ENCODE results near the gene CCDC107. TPM values are rescaled to one million over a fixed set of nuclear protein-coding genes. Genes with fewer than 3 reads are reported as not detected.

Gene CCDC107
- total RNA-seq, 1 experiment from 2014 or later = 12.0 TPM

DNA sequence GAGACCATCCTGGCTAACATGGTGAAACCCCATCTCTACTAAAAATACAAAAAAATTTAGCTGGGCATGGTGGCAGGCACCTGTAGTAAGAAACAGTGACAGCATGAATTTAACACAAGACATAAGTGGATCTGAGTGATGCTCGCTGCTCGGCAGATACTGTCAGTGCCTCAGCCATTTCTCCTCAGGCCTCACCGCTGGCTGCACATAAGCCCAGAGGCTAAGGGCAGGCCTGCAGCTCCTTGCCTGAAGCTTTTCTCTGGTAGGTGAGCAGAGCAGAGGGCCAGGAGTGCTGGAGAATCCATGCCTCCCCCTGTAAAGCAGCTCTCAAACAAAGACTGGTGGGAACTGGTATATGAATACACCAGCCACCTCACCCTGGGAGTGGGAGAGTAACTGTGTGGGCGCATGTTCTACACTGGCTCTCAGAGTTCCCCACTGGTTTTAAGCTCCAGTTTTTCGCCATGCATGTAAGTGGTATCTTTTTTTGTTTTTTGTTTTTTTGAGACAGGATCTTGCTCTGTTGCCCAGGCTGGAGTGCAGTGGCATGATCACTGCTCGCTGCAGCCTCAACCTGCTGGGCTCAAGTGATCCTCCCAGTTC lies 29.6 kb upstream of the CCDC107 start:
- Histone ChIP-seq H3K27me3 (ENCODE audit: insufficient read depth, low read length) (no peaks in the 10 kb centered on the region), H4K91ac (ENCODE audit: insufficient read length, low read depth, low read length) (no peak overlapping the region), H3K79me2 (ENCODE audit: insufficient read depth, low read length) (no peaks in the 10 kb centered on the region), H3K9ac (ENCODE audit: extremely low read depth, insufficient read length, low read length) (no peak overlapping the region), H3K9me3 (ENCODE audit: control insufficient read depth, low read depth, low read length) (no peaks in the 10 kb centered on the region), H3K4ac (ENCODE audit: low read depth, low read length) (no peak overlapping the region), H2BK20ac (ENCODE audit: low read depth, low read length, poor library complexity, severe bottlenecking) (no peak overlapping the region), H3K79me1 (ENCODE audit: insufficient read depth, low read depth, low read length, poor library complexity, severe bottlenecking) (no peaks in the 10 kb centered on the region), H2BK15ac (ENCODE audit: low read depth, low read length) (no peak overlapping the region), H3K27ac (ENCODE audit: insufficient read length, low read depth, low read length) (no peak overlapping the region), H3K4me1 (ENCODE audit: insufficient read depth, low read length) (no peaks in the 10 kb centered on the region), H3K56ac (ENCODE audit: insufficient read length, low read depth, low read length) (no peak overlapping the region), H2BK12ac (ENCODE audit: insufficient read length, low read depth, low read length) (no peak overlapping the region), H4K20me1 (ENCODE audit: control insufficient read depth, insufficient read depth, insufficient read length) (no peaks in the 10 kb centered on the region), H3K23ac (ENCODE audit: insufficient read length, low read depth, low read length) (no peak overlapping the region), H2AK5ac (ENCODE audit: insufficient read length, low read length) (no peak overlapping the region), H3K14ac (ENCODE audit: insufficient read depth, low read length) (no peak overlapping the region), H3T11ph (ENCODE audit: low read length) (no peak overlapping the region), H2BK5ac (ENCODE audit: insufficient read length, low read length) (no peak overlapping the region), H4K8ac (replicated peaks; ENCODE audit: insufficient read length, low read depth, low read length) (no peak overlapping the region), H3K23me2 (ENCODE audit: insufficient read length, low read depth, low read length, poor library complexity, severe bottlenecking) (no peaks in the 10 kb centered on the region), H3K18ac (ENCODE audit: insufficient read length, low read depth, low read length) (no peak overlapping the region), H2BK120ac (ENCODE audit: low read depth, low read length, poor library complexity, severe bottlenecking) (no peak overlapping the region), H3K4me2 (ENCODE audit: insufficient read depth, insufficient read length, low read length) (no peak overlapping the region), H4K5ac (ENCODE audit: insufficient read length, low read depth, low read length) (no peak overlapping the region), H2AFZ (ENCODE audit: low read length) (no peak overlapping the region)
- H3K27ac Mint-ChIP-seq = no peak overlapping the region; a peak in 1 of 7 replicates
- no peaks in the 10 kb centered on the region; the same call in 1 of the 2 replicates for H3K27me3 Mint-ChIP-seq (ENCODE audit: low read depth)
- no peaks in the 10 kb centered on the region for H3K9me3 Mint-ChIP-seq
- TF ChIP-seq, protein P1, sequence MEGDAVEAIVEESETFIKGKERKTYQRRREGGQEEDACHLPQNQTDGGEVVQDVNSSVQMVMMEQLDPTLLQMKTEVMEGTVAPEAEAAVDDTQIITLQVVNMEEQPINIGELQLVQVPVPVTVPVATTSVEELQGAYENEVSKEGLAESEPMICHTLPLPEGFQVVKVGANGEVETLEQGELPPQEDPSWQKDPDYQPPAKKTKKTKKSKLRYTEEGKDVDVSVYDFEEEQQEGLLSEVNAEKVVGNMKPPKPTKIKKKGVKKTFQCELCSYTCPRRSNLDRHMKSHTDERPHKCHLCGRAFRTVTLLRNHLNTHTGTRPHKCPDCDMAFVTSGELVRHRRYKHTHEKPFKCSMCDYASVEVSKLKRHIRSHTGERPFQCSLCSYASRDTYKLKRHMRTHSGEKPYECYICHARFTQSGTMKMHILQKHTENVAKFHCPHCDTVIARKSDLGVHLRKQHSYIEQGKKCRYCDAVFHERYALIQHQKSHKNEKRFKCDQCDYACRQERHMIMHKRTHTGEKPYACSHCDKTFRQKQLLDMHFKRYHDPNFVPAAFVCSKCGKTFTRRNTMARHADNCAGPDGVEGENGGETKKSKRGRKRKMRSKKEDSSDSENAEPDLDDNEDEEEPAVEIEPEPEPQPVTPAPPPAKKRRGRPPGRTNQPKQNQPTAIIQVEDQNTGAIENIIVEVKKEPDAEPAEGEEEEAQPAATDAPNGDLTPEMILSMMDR (conservative IDR thresholded peaks at IDR 0.05) = no peak
- H3K36me3 Mint-ChIP-seq (ENCODE audit: insufficient read depth in 1 of 3, low read depth in 3 of 3) = no peaks in the 10 kb centered on the region
- DNase-seq = no peak
- H3K4me3 Mint-ChIP-seq = no peak overlapping the region
- no CpG with 5 or more reads among the region's 6 CpGs for WGBS (ENCODE audit: extremely low coverage, insufficient read length, low lambda C conversion rate)
- H3K4me1 Mint-ChIP-seq = no peaks in the 10 kb centered on the region

All from H9 (cell line).